ACC112 (cell line): ENCODE data around the gene PPA2.

Source experiments
- H2AFZ ChIP-seq: fragments of 200-600 bp; sonication (generic); one replicate; pipeline ENCODE4 v1.6.0; 2017; ENCODE audit warnings: antibody characterized with exemption, low read length; ENCODE audit not compliant: unreplicated experiment
- H3K27ac ChIP-seq: fragments of 200-600 bp; sonication (generic); 2 replicates; pipeline ENCODE4 v1.5.1; 2014; ENCODE audit warnings: low read depth, mild to moderate bottlenecking, antibody characterized with exemption, low read length, moderate library complexity
- H3K27me3 ChIP-seq: fragments of 200-600 bp; sonication (generic); 2 replicates; pipeline ENCODE4 v1.6.1; 2014; ENCODE audit warnings: mild to moderate bottlenecking, antibody characterized with exemption, low read length, moderate library complexity, mixed read lengths; ENCODE audit not compliant: insufficient read depth
- H3K36me3 ChIP-seq: fragments of 200-600 bp; sonication (generic); 2 replicates; pipeline ENCODE4 v1.6.1; 2016; ENCODE audit warnings: mild to moderate bottlenecking, antibody characterized with exemption, low read length, moderate library complexity, mixed read lengths; ENCODE audit not compliant: insufficient read depth
- H3K4me1 ChIP-seq: fragments of 200-600 bp; sonication (generic); one replicate; pipeline ENCODE4 v1.6.1; 2016; ENCODE audit warnings: low read length, mixed read lengths; ENCODE audit not compliant: insufficient read depth, unreplicated experiment, control insufficient read depth
- H3K4me3 ChIP-seq: fragments of 200-600 bp; sonication (generic); 2 replicates; pipeline ENCODE4 v1.5.1; 2014; ENCODE audit warnings: mild to moderate bottlenecking, low read depth, low read length
- H3K79me2 ChIP-seq: fragments of 200-600 bp; sonication (generic); one replicate; pipeline ENCODE4 v1.6.0; 2016; ENCODE audit warnings: low read length; ENCODE audit not compliant: control insufficient read depth, unreplicated experiment, insufficient read depth

Gene PPA2

DNA sequence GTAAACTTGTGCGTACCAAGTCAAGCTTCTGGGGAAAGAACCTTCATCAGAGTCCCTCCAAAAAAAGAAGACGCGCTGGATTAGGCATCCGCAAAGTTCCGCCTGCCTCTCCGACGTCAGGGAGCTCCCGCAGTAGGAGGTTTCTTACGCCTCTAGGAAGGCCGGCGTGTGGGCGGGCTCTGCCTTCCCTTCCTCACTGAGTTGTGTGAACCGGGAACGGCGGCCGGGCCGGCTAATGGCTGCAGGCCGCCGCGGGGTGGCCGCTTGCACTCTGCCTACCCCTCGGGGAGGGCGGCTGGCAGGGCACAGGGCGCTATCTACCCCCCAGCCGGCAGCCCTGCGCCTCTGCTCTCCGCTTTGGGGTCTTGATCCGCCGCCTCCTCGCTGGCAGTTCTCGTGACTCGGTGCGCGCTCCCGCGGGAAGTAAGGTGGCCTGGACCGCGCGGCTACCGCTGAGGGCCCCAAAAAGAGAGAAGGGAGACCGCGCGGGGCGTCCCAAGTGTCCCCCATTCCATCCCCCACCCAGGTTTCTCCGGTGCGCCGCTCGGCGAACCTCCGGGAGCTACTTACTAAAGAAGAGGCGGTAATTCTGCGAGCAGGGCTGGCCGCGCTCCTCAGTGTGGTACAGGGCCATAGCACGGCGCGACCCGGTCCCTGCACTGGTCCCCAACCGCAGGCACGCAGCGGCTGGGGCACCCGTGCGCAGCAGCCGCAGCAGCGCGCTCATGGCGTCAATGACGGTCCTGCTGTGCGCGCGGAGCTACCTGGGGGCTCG, at the start of gene PPA2:
Gene PPA2 (minus strand): TSS at position 739 of the 775 bp plus-strand sequence. CDS start 12 bp downstream, at position 727.
- no peaks in the 10 kb centered on the region for H3K36me3 ChIP-seq
- no peaks in the 10 kb centered on the region for H3K27me3 ChIP-seq
- peaks cover 17% of the 10 kb centered on the region for H3K4me1 ChIP-seq
- peak within 1 kb of the TSS; percentile 92 for H3K4me3 ChIP-seq
- peak within 1 kb of the TSS; percentile 86 for H3K27ac ChIP-seq
- peak within 1 kb of the TSS; percentile 91 for H2AFZ ChIP-seq
- peaks cover 43% of the 10 kb centered on the region for H3K79me2 ChIP-seq

DNA sequence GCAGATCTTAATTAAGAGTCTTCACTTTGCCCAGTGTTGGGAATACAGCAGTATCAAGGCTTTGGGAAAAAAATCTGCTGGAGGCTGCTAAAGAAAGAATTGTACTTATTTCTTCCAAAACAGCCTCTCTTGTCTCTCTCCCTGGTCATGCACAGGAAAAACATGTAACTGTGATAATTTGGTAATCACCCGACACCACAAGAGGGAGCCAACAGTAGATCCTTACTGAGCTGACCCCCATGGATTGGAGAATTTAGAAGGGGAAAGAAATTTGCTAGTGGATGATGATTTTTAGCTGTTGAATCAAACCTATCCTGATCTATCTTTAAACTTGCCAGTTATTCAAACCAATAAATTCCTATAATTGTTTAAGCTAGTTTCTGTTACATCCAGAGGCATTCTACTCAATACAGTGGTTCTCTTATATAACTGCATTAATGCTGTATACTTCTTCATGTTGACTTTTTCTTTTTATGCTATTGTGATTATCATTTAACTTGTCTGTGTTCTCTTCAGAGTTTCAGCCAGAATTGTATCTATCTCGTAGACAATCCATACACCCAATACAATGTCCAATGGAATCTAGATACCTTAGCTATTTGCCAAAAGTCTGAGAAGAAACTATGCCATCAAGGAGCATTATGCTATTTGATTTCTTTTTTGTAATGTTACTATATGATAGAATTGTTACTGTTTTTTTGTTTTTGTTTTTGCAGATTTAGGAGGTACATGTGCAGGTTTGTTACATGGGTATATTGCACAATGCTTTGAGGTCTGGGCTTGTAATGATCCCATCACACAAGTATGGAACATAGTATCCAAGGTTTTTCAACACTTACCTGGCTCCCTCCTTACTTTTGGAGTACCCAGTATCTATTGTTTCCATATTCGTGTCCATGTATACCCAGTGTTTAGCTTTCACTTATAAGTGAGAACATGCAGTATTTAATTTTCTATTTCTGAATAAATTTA, 47.2 kb upstream of the PPA2 start:
- Histone ChIP-seq H3K36me3 (no peaks in the 10 kb centered on the region), H3K27me3 (no peaks in the 10 kb centered on the region), H3K4me3 (no peak overlapping the region), H2AFZ (no peak overlapping the region), H3K27ac (no peak overlapping the region), H3K79me2 (no peaks in the 10 kb centered on the region), H3K4me1 (no peaks in the 10 kb centered on the region)

DNA sequence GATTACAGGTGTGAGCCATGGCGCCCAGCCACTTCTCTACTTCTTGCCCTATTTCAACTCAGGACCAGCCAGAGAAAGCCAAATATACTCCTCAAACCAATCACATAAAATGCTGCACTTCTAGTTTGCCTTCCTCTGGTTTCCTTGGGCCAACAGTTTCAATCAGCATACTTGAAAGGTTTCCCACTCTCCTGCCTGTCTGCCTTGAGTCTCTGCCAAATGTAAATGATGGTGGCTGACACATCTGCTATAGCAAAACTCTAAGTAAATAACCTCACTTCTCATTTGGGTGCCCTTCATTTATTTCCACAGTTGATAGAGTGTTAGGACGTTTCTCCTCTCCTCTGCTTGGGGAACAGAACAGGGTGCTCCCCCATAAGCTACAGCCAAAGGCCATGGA, 36.4 kb upstream of the PPA2 start:
- no peak overlapping the region for H3K4me3 ChIP-seq
- no peaks in the 10 kb centered on the region for H3K4me1 ChIP-seq
- no peak overlapping the region for H3K27ac ChIP-seq
- H3K79me2 ChIP-seq: no peaks in the 10 kb centered on the region
- H2AFZ ChIP-seq: no peak overlapping the region
- H3K27me3 ChIP-seq: no peaks in the 10 kb centered on the region
- no peaks in the 10 kb centered on the region for H3K36me3 ChIP-seq

DNA sequence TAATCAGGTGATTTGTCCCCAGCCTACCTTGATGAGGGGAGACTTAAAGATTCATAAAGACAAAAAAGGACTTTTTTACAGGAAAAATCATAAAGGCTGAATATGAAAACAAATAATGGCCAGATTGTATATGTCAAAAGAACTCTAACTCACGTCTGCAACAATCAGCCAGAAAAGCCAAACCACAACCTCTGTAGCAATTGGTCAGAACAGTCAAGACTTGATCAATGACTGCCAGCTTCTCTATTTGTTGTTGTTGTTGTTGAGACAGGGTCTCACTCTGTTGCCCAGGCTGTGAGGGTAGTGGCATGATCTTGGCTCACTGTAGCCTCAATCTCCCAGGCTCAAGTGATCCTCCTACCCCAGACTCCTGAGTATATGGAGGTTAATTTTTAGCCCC, 35.9 kb upstream of the PPA2 start:
- Histone ChIP-seq H3K27ac (no peak overlapping the region), H3K27me3 (no peaks in the 10 kb centered on the region), H3K4me1 (no peaks in the 10 kb centered on the region), H3K4me3 (no peak overlapping the region), H3K79me2 (no peaks in the 10 kb centered on the region), H2AFZ (no peak overlapping the region), H3K36me3 (no peaks in the 10 kb centered on the region)

DNA sequence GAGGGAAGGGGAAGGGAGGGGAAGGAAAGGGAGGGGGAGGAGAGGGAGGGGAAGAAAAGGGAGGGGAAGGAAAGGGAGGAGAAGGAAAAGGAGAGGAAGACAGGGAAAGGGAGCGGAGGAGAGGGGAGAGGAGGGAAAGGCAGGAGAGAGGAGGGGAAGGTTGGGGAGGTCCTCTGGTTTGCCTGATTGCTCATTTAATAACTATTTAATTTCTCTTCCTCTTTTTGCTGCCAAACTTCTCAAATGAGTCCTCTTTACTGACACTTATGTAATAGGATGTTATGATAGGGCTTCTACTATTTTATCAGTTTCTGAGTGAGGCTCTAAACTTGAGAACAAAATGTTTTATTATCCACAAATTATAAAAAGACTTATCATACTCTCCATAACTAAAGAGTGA, 35.4 kb upstream of the PPA2 start:
- no peak overlapping the region for H3K27ac ChIP-seq
- no peaks in the 10 kb centered on the region for H3K36me3 ChIP-seq
- H3K4me1 ChIP-seq: no peaks in the 10 kb centered on the region
- H2AFZ ChIP-seq: no peak overlapping the region
- H3K79me2 ChIP-seq: no peaks in the 10 kb centered on the region
- H3K4me3 ChIP-seq: no peak overlapping the region
- no peaks in the 10 kb centered on the region for H3K27me3 ChIP-seq

DNA sequence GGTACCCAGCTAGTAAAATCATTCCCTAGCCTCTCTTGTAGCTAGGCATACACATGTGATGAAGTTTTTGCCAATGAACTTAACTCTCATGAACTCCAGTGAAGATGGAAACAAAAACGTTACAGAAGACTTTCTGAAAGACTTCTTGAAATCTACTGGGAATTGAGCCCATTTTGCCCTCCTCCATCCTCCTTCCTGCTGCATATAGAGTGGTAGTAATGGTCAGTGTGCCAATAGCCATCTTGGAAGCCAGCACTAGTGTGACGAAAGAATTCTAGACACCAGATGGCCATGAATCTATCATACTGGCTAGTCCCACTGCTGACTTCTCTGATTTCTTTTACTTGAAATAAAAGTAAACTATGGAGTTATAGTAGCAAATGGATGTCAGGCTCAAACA, 30.9 kb upstream of the PPA2 start:
- no peak overlapping the region for H3K27ac ChIP-seq
- no peaks in the 10 kb centered on the region for H3K79me2 ChIP-seq
- H3K4me1 ChIP-seq: no peaks in the 10 kb centered on the region
- H3K4me3 ChIP-seq: no peak overlapping the region
- H2AFZ ChIP-seq: no peak overlapping the region
- H3K36me3 ChIP-seq: no peaks in the 10 kb centered on the region
- no peaks in the 10 kb centered on the region for H3K27me3 ChIP-seq

DNA sequence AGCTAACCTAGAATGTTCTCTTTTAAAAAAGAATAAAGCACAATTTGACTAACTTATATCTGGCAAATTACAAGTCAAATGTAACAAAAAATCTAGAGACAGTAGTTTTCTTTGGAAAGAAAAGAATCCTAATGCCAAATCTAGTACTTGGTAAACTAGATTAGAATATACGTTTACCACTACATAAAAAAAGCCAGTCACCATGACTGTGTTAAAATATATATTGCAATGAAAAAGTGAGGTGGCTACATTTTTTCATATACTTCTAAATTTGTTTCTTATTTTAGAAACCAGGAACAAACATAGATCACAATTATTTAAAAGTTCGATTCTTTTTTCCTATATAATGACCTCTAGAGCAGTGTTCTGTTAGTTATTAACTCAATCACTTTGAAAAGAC, 29.6 kb upstream of the PPA2 start:
- H3K4me3 ChIP-seq: no peak overlapping the region

DNA sequence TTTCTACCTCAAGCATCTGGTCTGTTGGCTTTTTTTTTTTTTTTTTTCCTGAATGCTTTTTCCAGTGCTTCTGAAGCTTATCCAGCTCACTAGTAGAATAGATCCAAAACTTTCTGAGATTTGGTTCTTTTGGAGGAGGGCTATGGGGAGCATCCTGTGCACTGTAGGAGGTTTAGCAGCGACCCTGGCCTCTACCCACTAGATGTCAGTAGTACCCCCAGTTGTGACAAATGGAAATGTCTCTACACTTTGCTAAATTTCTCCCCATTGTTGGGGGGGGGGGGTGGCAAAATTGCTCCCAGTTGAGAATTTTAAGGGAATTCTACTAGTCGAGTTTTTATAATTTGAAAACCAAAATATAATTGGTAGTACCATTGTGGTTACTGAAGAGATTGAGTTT, 23.0 kb upstream of the PPA2 start:
- no peaks in the 10 kb centered on the region for H3K36me3 ChIP-seq
- no peaks in the 10 kb centered on the region for H3K79me2 ChIP-seq
- H3K4me3 ChIP-seq: no peak overlapping the region
- no peak overlapping the region for H2AFZ ChIP-seq
- 0 out of 2 replicates have a peak, but pooled peaks cover 8% of the 10 kb centered on the region for H3K27me3 ChIP-seq
- peaks cover 3% of the 10 kb centered on the region for H3K4me1 ChIP-seq
- no peak overlapping the region for H3K27ac ChIP-seq

More for the DNA sequence above, 29.6 kb upstream of the PPA2 start:
- Histone ChIP-seq H2AFZ (no peak overlapping the region), H3K27ac (no peak overlapping the region), H3K36me3 (no peaks in the 10 kb centered on the region), H3K27me3 (no peaks in the 10 kb centered on the region), H3K4me1 (no peaks in the 10 kb centered on the region), H3K79me2 (no peaks in the 10 kb centered on the region)

DNA sequence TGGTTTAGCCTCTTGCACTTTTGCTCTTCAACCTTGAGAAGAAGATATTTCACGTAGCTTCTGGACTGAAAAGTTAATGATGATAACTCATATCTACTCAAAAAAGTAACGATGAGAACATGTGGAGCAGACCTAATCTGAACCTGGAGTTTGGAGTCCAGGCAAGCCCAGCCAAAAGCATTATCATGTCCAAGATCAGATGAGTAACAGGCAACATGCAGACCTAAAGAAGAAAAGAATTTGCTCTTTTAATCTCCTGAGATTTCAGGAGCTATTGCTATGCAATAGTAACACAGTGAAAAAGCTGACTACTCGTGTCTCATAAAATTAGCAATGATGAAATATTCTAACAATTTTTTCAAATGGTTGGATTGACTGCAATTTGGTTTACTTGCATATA, 21.8 kb upstream of the PPA2 start:
- H3K4me3 ChIP-seq: no peak overlapping the region
- peaks cover 3% of the 10 kb centered on the region for H3K4me1 ChIP-seq
- H2AFZ ChIP-seq: no peak overlapping the region
- H3K79me2 ChIP-seq: no peaks in the 10 kb centered on the region
- H3K27me3 ChIP-seq: 0 out of 2 replicates have a peak, but pooled peaks cover 8% of the 10 kb centered on the region
- H3K36me3 ChIP-seq: no peaks in the 10 kb centered on the region
- H3K27ac ChIP-seq: no peak overlapping the region

DNA sequence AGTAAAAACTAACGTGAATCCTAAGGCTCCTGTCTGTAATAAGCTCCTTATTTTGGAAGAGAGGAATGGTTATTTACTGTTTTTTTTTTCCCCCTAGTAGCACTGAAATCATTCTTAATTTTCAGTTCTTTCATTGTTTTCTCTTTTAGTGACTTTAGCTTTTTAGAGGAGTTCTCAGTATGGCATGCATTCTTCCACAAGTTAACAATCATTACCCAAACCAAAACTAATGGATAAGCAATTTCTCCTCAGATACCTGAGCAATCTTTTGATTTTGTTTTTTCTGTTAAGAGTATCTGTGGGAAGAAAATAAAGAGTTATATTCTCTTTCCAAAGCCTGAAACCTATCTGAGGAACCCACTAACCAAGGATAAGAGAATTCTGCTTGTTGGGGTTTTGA, 16.7 kb upstream of the PPA2 start:
- H3K4me1 ChIP-seq: peaks cover under 1% of the 10 kb centered on the region
- no peaks in the 10 kb centered on the region for H3K36me3 ChIP-seq
- H3K4me3 ChIP-seq: no peak overlapping the region
- H3K79me2 ChIP-seq: no peaks in the 10 kb centered on the region
- no peak overlapping the region for H2AFZ ChIP-seq
- 0 out of 2 replicates have a peak, but pooled peaks cover 3% of the 10 kb centered on the region for H3K27me3 ChIP-seq
- no peak overlapping the region for H3K27ac ChIP-seq
